GM12874 (cell line): Measurements from ENCODE around the gene TXNL4A.

Experiments used
- TF ChIP-seq, protein P1 (sequence below): IDR thresholded peaks from 2 replicates; pipeline ENCODE4 v1.5.1; 2011; ENCODE audit warnings: low read depth, mild to moderate bottlenecking, control low read depth, low read length, moderate library complexity; ENCODE audit not compliant: insufficient read depth

TXNL4A gene

DNA sequence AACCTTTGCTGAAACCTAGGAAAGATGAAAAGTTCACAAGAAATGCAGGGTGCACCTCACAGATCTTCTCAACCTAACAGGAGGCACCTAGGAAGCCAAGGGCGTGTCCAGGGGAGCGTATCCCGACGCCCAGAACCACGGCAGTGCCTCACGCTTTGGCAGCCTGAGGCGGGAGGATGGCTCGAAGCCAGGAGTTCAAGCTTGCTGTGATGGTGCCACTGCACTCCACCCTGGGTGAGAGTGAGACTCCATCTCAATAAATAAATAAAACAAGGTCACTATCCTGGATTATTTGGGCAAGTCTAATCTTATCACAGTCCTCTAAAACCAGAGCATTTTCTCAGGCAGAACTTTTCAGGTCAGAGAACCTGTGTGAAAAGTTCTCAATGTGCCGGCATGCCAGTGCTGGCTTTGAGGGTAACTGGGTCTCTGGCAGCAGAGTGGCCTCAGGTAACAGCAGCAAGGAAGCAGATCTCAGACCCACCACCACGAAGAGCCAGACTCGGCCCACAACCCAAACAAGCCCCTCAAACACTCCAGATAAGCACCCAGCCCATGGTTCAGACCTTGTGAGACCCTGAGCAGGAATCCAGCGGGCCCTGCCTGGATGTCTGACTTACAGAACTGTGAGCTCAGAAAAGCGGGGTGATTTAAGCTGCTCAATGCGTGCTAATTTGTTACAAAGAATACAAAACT lies 12.2 kb downstream of the TXNL4A start:
- TF ChIP-seq, protein P1, sequence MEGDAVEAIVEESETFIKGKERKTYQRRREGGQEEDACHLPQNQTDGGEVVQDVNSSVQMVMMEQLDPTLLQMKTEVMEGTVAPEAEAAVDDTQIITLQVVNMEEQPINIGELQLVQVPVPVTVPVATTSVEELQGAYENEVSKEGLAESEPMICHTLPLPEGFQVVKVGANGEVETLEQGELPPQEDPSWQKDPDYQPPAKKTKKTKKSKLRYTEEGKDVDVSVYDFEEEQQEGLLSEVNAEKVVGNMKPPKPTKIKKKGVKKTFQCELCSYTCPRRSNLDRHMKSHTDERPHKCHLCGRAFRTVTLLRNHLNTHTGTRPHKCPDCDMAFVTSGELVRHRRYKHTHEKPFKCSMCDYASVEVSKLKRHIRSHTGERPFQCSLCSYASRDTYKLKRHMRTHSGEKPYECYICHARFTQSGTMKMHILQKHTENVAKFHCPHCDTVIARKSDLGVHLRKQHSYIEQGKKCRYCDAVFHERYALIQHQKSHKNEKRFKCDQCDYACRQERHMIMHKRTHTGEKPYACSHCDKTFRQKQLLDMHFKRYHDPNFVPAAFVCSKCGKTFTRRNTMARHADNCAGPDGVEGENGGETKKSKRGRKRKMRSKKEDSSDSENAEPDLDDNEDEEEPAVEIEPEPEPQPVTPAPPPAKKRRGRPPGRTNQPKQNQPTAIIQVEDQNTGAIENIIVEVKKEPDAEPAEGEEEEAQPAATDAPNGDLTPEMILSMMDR = no peak

DNA sequence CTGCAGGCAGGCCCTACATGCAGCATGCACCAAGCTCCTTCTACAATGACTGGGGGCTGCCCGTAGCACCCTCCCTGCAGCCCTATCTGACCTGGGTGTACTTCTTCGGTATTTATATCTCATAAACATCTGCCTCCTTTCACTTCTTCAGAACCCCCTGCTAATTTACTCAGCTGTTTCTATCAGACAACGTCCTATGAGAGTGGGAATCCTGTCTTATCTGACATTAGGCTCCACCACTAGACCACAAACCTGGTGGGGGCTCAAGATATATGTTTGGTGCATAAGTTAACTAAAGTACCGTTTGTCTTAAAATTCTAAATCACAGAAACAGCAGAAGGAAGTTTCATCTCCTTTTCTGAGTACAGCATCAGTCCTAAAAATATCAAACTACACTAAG lies 13.3 kb downstream of the TXNL4A start:
- TF ChIP-seq, protein P1 = no peak

DNA sequence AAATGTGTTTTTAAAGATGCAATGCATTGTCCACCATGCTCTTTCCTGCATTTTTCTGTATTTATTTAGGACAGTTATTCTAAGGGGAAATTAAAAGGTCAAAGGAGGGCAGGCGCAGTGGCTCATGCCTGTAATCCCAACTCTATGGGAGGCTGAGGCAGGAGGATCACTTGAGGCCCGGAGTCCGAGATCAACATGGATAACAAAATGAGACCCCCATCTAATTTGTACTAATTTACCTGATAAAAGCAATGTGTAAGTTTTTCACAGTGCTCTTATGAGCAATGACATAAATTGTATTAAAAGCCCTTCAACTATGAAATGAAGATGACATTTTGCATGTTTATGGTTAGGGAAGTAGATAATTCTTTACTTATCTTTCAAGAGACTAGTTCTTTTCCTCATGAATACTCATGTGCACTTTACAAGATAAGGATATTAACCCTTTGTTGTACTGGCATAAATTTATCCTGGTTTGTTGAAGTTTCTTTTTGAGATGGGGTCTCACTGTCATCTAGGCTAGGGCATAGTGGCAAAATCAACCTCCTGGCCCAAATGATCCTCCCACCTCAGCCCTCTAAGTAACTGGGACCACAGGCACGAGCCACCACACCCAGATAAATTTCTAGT lies 14.2 kb downstream of the TXNL4A start:
- TF ChIP-seq, protein P1 = no peak

DNA sequence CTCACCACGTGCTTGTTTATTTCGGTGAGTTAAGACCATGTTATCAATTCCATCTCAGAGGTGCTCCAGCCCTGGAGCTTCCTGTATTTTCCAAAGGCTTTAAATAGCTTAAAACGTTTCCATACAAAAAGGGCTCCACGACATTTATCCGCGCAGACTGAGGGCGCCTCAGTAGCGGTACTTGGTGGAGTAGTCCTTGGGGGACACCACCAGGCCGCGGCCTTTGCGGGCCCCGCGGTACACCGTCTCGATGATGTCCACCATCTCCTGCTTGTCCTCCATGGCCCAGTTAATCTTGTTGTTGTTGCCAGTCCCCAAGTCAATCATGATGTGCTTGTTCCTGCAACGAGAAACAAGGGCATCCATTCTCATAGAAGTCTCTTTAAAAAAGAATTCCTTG lies 14.8 kb downstream of the TXNL4A start:
- TF ChIP-seq, protein P1 = no peak

DNA sequence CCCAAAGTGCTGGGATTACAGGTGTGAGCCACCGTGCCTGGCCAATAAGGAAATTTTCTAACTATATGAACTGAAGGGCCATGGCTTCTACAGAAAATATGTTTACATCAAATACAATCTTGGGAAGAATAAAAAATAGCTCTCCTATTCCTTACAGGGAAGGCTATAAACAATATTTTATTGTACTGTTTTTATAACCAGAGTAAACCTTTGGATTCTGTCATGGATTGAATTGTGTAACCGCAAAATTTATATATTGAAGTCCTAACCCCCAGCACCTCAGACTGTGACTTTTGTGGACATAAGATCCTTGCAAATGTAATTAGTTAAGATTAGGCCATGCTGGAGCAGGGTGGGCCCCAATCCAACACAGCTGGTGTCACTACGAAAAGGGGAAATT lies 15.6 kb downstream of the TXNL4A start:
- TF ChIP-seq, protein P1 = no peak

DNA sequence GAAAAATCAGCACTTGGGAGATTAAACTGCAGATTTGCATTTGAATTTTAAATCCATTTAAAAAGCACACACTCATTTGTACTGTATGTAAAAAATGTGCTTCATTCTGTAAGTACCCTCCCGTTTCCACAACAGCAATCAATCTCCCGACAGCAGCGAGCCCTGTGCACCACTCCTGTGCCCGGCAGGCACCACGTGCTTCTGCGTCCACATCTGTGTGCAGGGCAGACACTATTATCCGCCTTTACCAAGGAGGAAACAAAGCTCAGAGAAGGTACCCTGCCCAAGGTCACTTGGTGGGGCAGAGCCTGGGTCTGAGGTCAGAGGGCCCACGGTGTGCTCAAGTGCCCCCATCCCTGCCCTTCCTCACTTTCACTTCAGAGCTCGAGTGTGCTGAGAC lies 16.4 kb downstream of the TXNL4A start:
- TF ChIP-seq, protein P1 = no peak

DNA sequence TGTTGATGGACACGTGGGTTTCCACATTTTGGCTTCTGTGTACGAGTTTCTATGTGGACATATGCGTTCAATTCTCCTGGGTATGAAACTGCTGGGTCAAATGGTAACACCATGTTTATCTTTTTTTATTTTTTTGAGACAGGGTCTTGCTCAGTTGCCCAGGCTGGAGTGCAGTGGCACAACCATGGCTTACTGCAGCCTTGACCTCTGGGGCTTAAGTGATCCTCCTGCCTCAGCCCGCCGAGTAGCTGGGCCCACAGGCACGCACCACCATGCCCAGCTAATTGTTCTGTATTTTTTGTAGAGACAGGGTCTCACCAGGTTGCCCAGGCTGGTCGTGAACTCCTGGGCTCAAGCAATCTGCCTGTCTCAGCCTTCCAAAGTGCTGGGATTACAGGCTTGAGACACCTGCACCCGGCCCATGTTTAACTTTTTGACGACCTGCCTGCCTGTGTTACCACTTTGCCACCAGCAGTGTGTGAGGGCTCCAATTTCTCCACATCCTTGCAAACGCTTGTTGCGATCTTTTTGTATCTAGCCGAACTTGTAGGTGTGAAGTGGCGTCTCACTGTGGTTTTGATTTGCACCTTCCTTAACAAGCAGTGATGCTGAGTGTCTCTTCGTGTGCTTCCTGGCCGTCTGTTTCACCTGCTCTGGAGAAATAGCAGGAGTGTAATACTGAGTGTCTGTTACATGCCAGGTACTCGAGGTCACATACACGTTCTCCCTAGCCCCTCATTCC lies 17.0 kb downstream of the TXNL4A start:
- TF ChIP-seq, protein P1 = no peak
